ELR (cell line): ENCODE data around the gene IGFBP7.

Experiments used
- DNase-seq: peaks from one replicate; pipeline ENCODE4 v3.0.0-alpha.2; 2015; ENCODE audit warnings: low read depth

IGFBP7 gene

DNA sequence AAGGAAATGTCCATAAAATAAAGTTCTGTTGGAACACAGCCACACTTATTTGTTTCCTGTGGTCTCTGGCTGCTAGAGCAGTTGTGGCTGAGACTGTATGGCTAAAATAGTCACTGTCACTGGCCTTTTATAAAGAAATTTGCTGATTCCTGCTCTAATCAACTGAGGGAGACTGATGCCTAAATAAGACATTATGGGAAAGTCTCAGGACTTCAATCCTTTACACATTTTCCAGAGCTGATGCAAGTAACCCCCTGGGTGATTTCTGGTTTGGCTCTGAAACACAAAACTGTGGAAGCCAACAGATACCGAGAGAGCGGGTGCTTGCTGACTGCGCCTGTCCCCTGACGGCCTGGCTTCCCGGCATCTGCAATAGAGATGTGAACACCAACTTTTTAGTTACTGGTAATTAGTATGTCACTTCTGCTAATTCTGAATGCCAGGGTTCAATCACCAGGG is 67.4 kb downstream of the IGFBP7 start:
- DNase-seq, result no peak

DNA sequence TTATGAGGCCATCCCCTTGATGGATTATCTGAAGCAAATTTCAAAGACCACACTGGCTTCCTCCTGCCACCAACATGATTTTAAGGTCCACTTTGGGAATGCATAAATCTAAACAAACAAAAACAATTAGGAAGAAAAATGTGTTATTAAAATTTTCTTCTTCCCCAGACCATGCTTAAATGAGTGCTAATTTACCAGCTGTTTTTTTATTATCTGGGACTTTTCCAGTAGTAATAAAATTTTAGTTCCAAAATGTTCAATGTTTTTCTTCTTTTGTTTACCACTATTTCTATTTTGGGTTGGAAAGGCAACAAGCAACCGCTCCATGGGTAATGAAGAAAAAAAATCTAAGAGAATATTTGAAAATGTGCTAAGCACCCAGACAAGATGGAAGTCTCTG is 69.2 kb downstream of the IGFBP7 start:
- DNase-seq, result no peak

DNA sequence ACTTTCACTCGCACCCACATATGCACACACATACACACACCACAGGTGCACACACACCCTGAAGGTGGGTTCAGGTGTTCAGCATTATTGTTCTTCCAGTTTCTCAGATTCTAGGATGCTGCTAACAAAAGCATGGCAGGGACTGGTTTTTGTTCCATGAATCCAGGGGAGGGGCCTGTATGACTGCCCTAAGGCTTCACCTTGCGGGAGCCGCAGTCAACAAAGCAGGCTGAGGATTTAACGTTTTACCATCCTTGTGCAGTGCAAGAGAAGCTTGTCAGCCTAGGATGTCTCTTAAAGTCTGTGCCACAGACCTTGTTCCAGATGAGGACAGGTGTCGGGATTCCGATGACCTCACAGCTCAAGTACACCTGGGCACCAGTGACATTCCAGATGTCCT is 69.7 kb downstream of the IGFBP7 start:
- DNase-seq, result no peak

DNA sequence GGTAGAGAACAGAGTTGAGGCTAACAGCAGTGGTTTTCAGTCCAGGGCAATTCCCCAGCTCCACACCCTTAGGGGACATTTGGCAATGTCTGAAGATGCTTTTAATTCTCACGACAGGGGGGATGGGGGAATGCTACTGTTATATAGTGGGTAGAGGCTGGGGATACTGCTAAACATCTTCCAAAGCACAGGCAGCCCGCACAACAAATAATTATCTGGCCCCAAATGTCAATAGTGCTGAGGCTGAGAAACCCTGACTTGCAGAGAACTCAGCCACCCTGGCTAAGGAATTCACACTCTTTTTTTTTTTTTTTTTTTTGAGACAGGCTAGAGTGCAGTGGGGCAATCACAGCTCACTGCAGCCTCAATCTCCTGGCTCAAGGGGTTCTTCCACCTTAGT is 70.8 kb downstream of the IGFBP7 start:
- no peak for DNase-seq

DNA sequence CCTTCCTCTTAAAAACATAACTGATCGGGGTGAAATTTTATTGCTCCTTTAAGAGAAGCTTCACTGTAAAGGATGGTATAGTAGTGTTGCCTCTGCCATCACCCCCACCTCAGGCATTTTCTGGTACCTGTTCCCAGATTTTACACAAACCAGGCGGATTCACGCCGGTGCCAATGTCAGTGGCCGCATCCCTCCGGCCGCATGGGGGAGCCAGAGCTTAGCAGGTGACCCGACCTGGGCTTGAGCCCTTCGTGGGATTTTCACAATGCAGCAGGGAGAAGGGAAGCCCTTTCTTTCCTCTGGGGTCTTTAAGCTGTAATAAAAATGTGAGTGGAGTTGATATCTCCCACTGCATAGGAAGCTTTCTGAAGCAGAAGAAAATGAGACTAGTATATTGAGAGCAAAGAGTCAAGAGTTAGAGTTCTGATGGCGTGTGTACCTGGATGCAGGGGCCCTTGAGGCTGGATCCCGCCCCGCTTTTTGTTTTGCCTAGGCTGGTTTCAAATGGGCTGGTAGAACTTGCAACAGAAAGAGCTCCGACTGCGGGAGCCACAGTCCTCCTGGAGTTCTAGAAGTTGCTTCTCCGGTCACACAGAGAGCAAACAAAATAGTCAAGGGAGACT is 72.1 kb downstream of the IGFBP7 start:
- DNase-seq, result peak; percentile 65

DNA sequence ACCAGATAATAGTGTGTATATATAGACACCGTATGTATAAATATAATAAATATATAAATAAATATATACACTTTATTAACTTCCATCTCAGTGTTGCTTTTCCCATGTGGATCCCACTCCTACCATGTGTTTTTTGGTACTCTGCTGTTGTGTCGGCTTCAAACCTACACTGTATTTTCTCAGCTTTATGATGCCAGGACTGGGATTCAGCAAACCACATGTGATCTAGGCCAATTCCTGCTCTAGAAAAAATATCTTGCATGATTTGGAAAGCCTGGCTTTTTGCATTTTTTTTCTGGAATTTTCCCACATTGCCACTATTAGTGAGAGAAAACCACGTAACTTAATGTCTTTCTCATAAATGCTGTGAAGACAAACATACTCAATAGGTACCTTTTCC is 75.7 kb downstream of the IGFBP7 start:
- no peak for DNase-seq

DNA sequence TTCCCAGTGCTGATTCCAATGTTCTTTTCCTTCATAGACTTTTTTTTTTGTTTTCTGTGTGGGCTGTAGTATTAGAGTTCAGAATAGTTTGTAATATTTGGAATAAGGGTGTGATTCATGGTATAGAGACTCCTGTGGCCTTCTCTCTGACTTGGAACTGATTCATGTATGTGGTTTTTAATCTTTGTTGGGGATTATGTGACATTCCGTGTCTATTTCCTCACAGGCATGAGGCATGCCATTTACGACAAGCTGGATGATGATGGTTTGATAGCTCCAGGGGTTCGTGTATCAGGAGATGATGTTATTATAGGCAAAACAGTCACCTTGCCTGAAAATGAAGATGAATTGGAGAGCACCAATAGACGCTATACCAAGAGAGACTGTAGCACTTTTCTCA is 87.1 kb downstream of the IGFBP7 start:
- DNase-seq, result peak; percentile 97

DNA sequence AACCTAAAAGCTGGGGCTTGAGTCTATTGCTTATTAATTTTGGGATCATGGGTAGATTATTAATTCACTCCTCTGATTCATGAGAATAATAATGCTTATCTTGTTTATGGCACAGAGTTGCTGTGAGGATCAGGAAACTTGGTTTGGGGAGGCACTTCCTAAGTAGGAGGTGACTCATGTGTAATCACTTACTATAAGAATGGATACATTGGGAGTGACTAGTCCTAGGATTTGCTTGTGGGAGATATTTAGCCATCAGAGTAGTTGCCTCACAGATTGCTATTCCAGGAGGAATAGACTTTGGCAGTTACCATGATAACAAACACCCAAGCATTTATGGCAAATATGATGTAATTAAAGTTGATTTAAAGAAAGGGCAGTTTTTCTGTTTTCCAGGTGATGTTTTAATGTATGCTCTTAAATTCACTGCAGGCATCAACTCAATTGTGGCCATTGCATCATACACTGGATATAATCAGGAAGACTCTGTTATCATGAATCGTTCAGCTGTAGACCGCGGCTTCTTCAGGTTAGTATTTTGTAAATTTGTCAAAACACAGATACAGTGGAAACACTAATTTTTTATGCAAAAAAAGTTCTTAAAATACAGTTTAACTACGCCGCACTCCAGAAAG is 89.6 kb downstream of the IGFBP7 start:
- DNase-seq, result peak; percentile 94

DNA sequence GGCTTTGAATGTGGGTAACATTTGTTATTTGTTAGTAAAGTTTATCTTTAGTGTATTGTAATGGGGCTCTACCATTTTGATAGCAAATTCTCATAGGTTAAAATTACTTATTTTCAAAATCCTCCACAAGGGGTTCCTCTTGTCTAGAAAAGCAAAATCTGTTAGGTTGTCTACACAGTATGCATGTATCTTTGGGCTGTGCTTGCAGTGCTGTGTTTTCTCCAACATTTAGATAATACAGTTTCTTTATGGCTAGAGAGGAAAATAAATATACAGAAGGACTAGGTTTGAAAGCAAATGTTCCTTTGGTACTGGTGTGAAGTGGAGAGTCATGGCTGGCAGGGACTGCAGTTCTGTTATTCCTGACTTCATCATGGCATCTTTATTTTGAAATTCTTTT is 91.2 kb downstream of the IGFBP7 start:
- no peak for DNase-seq

DNA sequence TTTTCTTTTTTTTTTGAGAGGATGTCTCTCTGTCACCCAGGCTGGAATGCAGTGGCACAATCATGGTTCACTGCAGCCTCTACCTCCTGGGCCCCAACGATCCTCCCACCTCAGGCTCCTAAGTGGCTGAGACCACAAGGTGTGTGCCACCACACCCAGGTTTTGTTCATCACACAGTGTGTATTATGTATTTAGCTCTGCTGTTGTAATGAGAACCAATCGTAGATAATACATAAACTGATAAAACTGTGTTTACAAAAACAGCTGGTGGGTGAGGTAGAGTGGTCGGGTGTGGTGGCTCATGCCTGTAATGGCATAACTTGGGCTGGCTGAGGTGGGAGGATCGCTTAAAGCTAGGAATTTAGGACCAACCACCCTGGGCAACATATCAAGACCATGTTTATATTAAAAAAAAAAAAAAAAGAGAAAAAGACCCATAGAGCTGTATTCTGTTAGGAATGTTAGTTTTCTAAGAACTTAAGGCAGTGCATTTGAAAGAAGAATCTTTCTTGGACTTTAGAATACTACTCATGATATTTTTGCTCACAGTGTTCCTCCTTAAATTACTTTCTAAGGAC is 96.6 kb downstream of the IGFBP7 start:
- DNase-seq, result no peak

DNA sequence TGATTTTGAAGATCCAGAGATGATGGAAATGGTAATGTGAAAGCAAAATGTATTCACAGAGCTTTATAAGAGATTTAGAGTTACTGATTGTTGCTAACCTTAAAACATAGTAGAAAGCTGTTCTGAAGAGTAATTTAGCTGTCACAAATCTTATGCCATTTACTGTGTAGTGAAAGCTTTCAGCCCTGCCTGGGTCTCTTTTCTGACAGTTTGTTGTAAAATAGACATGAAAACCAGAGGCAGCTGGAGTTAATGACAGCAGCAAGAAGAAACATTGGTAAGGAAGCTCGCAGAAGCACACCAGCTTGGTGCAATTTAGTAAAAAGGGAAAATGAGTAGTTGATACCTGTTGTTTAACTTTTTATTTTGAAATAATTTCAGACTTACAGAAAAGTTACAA is 110.4 kb downstream of the IGFBP7 start:
- DNase-seq, result no peak

DNA sequence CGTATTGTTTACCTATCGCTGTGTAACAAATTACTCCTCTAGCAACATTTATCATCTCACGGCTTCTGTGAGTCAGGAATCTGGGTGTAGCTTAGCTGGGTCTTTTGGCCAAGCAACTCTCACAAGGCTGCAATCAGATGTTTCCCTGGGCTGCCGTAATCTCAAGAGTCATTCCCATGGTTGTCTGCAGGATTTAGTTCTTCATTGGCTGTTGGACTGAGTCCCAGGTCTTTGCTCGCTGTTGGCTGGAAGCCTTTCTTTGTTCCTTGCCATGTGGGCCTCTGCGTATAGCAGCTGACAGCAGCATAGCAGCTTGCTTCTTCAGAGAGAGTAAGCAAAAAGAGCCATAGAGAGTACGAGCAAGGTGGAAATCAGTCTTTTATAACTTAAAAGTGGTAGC is 114.7 kb downstream of the IGFBP7 start:
- no peak for DNase-seq

DNA sequence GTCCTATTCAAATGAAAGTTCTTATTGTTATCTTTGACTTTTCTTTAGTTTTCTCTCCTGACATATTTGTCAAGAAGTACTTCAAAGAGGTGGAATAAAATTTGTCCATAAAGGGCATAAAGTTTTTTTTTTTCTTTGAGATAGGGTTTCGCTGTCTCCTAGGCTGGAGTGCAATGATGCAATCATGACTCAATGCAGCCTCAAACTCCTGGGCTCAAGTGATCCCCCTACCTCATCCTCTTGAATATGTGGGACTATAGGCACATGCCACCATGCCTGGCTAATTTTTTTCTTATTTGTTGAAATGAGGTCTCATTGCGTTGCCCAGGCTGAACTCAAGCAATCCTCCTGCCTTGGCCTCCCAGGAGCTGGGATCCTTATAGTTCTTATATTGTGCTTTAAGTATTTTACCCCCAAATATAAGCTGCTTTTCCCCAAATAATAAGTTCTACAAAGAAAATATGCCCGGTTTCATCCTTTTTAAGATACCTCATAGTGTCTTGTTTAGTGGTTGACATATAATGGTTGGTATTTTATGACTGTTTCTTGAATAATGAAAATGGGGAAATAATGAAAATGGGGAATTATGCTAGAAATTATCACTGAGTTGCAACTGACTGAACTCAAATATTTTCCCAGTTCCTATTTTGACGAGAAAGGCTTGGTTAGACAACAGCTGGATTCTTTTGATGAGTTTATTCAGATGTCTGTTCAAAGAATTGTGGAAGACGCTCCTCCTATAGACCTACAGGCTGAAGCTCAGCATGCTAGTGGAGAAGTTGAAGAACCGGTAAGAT is 119.9 kb downstream of the IGFBP7 start:
- DNase-seq, result peak; percentile 60

DNA sequence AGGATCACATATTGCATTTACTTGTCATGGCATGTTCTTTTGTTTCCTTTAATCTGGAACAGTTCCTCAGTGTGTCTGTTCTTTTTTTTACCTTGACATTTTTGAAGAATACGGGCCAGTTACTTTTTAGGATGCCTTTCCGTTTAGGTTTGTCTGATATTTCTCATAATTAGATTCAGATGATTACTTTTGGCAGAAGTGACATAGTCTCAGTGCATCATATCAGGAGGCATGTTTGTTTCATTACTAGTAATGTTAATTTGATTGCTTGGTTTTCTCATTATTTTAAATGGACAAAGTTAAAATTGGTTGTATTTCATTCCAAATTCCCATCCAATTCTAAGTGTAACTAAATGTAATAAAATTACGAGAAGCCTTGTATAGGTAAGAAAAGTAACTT is 123.2 kb downstream of the IGFBP7 start:
- no peak for DNase-seq

DNA sequence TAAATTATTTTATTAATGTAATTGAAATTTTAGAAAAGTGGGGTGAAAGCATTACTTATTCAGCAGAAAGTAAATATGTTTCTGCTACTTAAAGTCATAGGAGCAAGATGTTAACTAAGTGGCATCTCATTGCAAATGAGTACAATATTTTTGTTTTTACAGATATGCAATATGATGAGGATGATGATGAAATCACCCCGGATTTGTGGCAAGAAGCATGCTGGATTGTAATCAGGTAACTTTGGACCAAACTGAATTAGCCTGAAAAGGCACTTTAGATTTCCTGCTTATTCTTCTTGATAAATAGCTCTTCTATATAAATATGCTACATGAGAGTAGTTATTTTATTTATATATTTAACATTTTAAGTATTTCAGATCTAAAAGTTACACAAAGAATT is 124.0 kb downstream of the IGFBP7 start:
- no peak for DNase-seq

DNA sequence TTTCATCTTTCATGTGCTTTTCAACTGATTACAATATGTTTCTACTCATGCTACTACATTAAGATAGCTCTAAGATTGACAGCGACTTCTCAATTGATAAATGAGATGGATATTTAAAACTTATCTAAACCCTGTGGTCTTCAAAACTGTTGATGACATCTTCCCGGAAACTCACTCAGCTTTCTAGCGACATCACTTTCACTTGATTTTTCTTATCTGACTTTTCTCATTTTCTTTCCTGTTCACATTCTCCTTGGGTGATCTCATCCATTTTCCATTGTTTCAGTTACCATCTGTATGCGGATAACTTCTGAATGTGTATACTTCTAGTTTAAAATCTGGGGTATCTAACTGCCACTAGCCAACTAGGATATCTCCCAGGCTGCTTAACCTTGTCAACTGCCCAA is 128.4 kb downstream of the IGFBP7 start:
- DNase-seq, result peak; percentile 47
